ENCODE results near the gene SRGAP1.
"Not testable (repeated sequence)": the region's sequence is repeated elsewhere in the genome, so short reads cannot be mapped to it uniquely, and the experiment has no call there.

The SRGAP1 gene

GRCh38 chr12:64160021-64160710 lies 315.7 kb downstream of the SRGAP1 start:
- CTCF ChIA-PET: interaction anchor here (0.6 to 1.2 kb wide), 3 partner anchors 8 to 139 kb away, joined by 3 to 4 read pairs (median 3); no protein-coding TSS in a partner anchor
- H3K4me1 ChIP-seq (ENCODE audit: control insufficient read depth, insufficient read depth, low read length): no peaks in the 10 kb centered on the region
- no peaks in the 10 kb centered on the region for H3K9me3 ChIP-seq (ENCODE audit: control insufficient read depth, insufficient read depth, low read depth, low read length)
- no peak overlapping the region for H3K4me3 ChIP-seq (ENCODE audit: low read depth, low read length)
- no peak overlapping the region for H3K27ac ChIP-seq (ENCODE audit: extremely low read depth, low read depth, low read length)
- H3K36me3 ChIP-seq (ENCODE audit: control insufficient read depth in 2 of 2, insufficient read depth in 1 of 2, low read length in 2 of 2): no peaks in the 10 kb centered on the region
- TF ChIP-seq ZNF768 (tag by site-specific recombination; IDR thresholded peaks at IDR 0.05) (no peak), ZNF112 (tag by site-specific recombination; IDR thresholded peaks at IDR 0.05) (no peak), KLF10 (tag by site-specific recombination; IDR thresholded peaks at IDR 0.05) (no peak), ZNF2 (tag by site-specific recombination; IDR thresholded peaks at IDR 0.05) (no peak), ZNF426 (tag by site-specific recombination; IDR thresholded peaks at IDR 0.05) (no peak), ZNF133 (tag by site-specific recombination; IDR thresholded peaks at IDR 0.05) (no peak)
- POLR2A ChIA-PET: no interaction called here

- H3K4me3 ChIP-seq (ENCODE audit: low read depth, low read length): no peak overlapping the region
- H3K9me3 ChIP-seq (ENCODE audit: control insufficient read depth, insufficient read depth, low read depth, low read length): no peaks in the 10 kb centered on the region
- no peaks in the 10 kb centered on the region for H3K4me1 ChIP-seq (ENCODE audit: control insufficient read depth, insufficient read depth, low read length)
- ChIA-PET POLR2A (no interaction called here), CTCF (interaction anchor here (1.2 kb wide), 1 partner anchor 8 kb away, joined by 4 read pairs; no protein-coding TSS in a partner anchor)
- no peak for TF ChIP-seq INSM2 (tag by site-specific recombination; IDR thresholded peaks at IDR 0.05)
- TF ChIP-seq ZNF639 (tag by site-specific recombination; IDR thresholded peaks at IDR 0.05): no peak
- TF ChIP-seq KLF10 (tag by site-specific recombination; IDR thresholded peaks at IDR 0.05): no peak
- TF ChIP-seq ZNF488 (tag by site-specific recombination; IDR thresholded peaks at IDR 0.05): no peak
- no peak for TF ChIP-seq ZBTB10 (tag by site-specific recombination; IDR thresholded peaks at IDR 0.05)
- no peak for TF ChIP-seq TSHZ1 (tag by site-specific recombination; IDR thresholded peaks at IDR 0.05; ENCODE audit: borderline replicate concordance)
- no peak for TF ChIP-seq ZFP41 (tag by site-specific recombination; IDR thresholded peaks at IDR 0.05; ENCODE audit: borderline replicate concordance)
- TF ChIP-seq ZNF19 (tag by site-specific recombination; IDR thresholded peaks at IDR 0.05; ENCODE audit: low read depth): no peak
- no peak for TF ChIP-seq ZSCAN18 (tag by site-specific recombination; IDR thresholded peaks at IDR 0.05)
- no peak for TF ChIP-seq ZNF223 (tag by site-specific recombination; IDR thresholded peaks at IDR 0.05)
- H3K27ac ChIP-seq (ENCODE audit: extremely low read depth, low read depth, low read length): no peak overlapping the region
- H3K36me3 ChIP-seq (ENCODE audit: control insufficient read depth in 2 of 2, insufficient read depth in 1 of 2, low read length in 2 of 2): no peaks in the 10 kb centered on the region
Measured at GRCh38 chr12:64160711-64161060, 316.2 kb downstream of the SRGAP1 start.

- CTCF ChIA-PET; POLR2A ChIA-PET; H3K9me3 ChIP-seq (ENCODE audit: control insufficient read depth, insufficient read depth, low read depth, low read length); H3K4me3 ChIP-seq (ENCODE audit: low read depth, low read length); H3K27ac ChIP-seq (ENCODE audit: extremely low read depth, low read depth, low read length); H3K36me3 ChIP-seq (ENCODE audit: control insufficient read depth in 2 of 2, insufficient read depth in 1 of 2, low read length in 2 of 2); H3K4me1 ChIP-seq (ENCODE audit: control insufficient read depth, insufficient read depth, low read length): not testable (repeated sequence)
Measured at GRCh38 chr12:64166606-64167005, 322.1 kb downstream of the SRGAP1 start.

- H3K27ac ChIP-seq (ENCODE audit: extremely low read depth, low read depth, low read length); POLR2A ChIA-PET; H3K9me3 ChIP-seq (ENCODE audit: control insufficient read depth, insufficient read depth, low read depth, low read length); H3K4me3 ChIP-seq (ENCODE audit: low read depth, low read length); H3K4me1 ChIP-seq (ENCODE audit: control insufficient read depth, insufficient read depth, low read length); H3K36me3 ChIP-seq (ENCODE audit: control insufficient read depth in 2 of 2, insufficient read depth in 1 of 2, low read length in 2 of 2); CTCF ChIA-PET: not testable (repeated sequence)
Measured at GRCh38 chr12:64167041-64167440, 322.5 kb downstream of the SRGAP1 start.
